Dedifferentiated amniotic fluid mesenchymal stem cell (primary cell): ENCODE results near the gene TPRA1.
"Not testable (repeated sequence)": the region's sequence is repeated elsewhere in the genome, so short reads cannot be mapped to it uniquely, and the experiment has no call there.

ENCODE experiments used
- DNase-seq: peaks from one replicate; pipeline ENCODE4 v3.0.0-alpha.2; 2016; ENCODE audit errors: extremely low spot score

TPRA1 gene

DNA sequence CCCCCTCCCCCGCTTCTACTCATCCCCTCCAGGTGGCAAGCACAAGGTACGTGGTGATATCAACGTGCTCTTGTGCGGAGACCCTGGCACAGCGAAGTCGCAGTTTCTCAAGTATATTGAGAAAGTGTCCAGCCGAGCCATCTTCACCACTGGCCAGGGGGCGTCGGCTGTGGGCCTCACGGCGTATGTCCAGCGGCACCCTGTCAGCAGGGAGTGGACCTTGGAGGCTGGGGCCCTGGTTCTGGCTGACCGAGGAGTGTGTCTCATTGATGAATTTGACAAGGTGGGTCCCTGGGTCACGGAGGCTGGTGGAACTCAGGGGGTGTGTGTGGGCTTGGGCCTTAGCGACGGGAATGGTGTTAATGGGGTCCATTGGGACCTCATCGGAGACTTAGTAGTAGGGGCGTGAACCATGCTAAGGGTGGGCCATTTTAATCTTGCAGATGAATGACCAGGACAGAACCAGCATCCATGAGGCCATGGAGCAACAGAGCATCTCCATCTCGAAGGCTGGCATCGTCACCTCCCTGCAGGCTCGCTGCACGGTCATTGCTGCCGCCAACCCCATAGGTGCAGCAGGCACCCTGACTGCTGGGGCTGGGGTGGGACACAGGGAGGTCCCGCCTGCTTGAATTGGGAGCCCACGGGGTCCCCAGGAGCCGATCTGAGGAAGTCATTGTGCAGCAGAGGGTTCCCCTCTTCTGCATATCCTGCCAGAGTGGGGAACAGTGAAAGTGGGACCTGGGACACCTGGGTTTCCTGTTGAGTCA lies 26.5 kb upstream of the TPRA1 start:
- no peak for DNase-seq

- DNase-seq: no peak
Observed at GRCh38 chr3:127615631-127616305, 25.2 kb upstream of the TPRA1 start.

DNA sequence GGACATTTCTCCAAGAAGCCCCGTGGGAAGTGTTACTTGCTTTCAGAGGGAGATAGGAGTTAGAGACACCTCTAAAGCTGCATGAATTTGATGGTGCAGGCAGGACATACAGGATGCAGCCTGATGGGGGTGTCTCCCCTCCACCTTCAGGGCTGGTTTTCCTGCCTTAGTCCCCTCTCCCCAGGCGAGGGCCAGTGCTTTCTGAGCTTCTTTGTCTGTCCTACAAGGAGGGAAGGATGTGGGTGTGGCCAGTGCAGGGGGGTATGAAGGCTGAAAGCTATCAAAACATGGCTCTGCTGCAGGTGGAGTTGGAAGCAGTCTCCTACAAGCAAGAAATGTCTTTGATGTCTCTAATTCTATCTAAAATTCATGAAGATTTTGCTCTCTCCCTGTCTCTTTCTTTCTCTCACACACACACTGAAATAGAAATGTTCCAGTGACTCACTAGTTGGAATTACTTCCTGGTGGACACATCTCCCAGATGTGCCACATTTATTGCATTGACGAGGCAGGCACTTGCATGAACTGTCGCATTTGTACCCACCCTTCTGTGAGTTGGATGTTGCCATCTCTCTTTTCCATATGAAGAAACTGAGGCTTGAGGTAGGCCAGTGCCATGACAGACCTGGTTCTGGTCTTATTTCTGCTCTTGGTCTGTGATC lies 24.5 kb upstream of the TPRA1 start:
- DNase-seq: no peak

- DNase-seq: no peak
Observed at GRCh38 chr3:127613406-127613805, 22.9 kb upstream of the TPRA1 start.

- DNase-seq: no peak
Observed at GRCh38 chr3:127612966-127613365, 22.4 kb upstream of the TPRA1 start.

DNA sequence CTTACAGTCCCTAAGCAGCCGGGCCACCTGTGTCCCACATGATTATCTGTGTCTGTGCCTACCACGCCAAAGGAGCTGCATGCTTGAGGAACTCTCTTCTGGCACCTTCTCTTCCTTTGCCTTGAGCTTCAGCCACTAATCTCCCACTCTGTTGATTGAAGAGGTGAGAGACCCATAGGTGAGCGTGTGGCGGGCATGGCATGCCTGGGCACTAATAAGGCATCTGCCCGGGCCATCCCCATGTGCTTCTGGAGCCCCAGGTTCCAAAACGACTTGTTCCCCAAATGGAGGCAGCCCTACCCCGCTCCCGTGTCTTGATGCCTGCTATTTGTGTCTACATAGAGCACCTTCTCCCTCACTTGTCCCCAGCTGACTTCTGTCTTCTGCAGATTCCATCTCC lies 20.7 kb upstream of the TPRA1 start:
- no peak for DNase-seq

DNA sequence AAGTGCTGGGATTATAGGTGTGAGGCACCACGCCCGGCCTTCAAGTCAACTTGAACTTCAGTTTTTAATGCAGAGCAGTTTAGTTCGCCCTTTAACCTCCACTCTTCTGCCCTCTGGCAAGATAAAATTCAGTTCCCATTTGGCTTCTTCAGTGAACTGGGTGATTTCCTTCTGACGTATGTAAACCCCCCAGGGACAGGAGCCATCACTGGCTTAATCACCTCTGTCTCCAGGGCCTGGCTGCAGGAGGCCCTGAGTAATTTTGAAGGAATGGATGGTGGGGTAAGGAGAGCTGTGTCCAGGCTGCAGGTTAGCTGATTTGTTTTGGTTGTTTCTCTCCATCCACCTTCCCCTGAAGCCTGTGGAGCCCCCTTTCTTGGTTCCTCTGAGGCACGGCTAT lies 19.6 kb upstream of the TPRA1 start:
- no peak for DNase-seq

- DNase-seq: no peak
Observed at GRCh38 chr3:127608362-127608718, 17.8 kb upstream of the TPRA1 start.

GRCh38 chr3:127607675-127608361 lies 17.3 kb upstream of the TPRA1 start:
- no peak for DNase-seq

- DNase-seq: no peak
Observed at GRCh38 chr3:127606981-127607595, 16.6 kb upstream of the TPRA1 start.

DNA sequence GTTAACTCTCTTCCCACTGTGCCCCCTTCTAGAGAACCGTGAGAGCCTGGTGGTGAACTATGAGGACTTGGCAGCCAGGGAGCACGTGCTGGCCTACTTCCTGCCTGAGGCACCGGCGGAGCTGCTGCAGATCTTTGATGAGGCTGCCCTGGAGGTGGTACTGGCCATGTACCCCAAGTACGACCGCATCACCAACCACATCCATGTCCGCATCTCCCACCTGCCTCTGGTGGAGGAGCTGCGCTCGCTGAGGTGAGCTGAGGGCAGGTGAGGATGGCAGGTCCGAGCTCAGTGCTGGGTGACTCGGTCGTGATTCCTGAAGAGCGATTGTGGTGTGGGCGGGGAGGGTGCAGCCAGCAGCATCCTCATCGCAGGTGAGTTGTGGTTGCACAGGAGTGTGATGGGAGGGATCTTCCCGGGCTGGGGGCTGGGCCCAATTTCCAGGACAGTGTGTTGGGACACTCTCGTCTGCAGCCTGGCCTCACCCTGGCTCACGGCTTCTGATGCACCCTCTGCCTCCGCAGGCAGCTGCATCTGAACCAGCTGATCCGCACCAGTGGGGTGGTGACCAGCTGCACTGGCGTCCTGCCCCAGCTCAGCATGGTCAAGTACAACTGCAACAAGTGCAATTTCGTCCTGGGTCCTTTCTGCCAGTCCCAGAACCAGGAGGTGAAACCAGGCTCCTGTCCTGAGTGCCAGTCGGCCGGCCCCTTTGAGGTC lies 15.7 kb upstream of the TPRA1 start:
- DNase-seq: no peak

- DNase-seq: not testable (repeated sequence)
Observed at GRCh38 chr3:127605547-127605946, 15.0 kb upstream of the TPRA1 start.

DNA sequence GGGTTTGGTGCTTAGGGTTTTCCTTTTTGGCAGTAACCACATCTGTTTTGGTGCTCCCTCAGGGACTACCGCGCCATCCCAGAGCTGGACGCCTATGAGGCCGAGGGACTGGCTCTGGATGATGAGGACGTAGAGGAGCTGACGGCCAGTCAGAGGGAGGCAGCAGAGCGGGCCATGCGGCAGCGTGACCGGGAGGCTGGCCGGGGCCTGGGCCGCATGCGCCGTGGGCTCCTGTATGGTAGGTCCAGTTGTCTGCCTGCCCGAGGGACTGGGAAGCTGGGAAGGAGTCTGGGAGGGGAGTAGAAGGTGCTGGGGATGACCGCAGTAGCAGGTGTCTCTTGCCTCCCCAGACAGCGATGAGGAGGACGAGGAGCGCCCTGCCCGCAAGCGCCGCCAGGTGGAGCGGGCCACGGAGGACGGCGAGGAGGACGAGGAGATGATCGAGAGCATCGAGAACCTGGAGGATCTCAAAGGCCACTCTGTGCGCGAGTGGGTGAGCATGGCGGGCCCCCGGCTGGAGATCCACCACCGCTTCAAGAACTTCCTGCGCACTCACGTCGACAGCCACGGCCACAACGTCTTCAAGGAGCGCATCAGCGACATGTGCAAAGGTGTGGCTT lies 14.1 kb upstream of the TPRA1 start:
- DNase-seq: no peak

DNA sequence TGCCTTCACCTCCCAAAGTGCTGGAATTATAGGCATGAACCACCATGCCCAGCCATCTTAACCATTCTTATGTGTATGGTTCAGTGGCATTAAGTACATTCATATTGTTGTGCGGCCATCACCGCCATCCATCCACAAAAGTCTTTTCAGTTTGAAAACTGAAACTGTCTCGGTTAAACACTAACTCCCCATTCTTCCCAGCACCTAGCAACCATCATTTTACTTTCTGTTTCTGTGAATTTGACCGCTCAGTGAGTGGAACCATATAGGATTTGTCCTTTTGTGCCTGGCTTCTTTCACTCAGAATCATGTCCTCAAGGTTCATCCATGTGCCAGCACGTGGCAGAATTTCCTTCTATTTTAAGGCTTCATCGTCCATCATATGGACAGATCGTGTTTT lies 13.5 kb upstream of the TPRA1 start:
- no peak for DNase-seq

DNA sequence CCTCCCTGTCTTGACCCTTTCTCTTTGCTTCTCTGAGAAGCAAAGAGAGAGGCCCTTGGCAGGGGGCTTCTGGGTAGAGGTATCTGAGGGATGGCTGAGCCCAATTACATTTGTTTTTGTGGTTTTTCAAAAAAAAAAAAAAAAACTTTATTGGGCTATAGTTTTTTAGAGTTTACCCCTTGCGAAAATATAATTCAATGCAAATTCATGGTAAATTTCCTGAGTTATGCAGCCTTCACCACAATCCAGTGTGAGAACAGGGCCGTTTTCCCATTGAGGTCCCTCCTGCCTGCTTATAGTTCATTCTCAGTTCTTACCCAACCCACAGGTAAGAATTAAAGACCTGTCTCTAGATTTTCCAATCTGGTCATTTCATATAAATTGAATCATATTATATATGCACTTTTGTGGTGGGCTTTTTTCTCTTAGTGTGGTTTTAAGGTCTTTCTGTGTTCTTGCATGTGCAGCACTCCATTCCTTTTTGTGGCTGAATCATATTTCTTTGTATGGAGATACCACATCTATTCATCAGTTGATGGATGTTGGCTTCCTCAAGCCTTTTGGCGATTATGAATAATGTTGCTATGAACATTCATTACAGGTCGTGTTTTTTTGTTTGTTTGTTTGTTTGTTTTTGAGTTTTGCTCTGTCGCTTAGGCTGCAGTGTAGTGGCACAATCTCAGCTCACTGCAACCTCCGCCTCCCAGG lies 10.4 kb upstream of the TPRA1 start:
- DNase-seq: no peak

GRCh38 chr3:127598841-127599570 lies 8.5 kb upstream of the TPRA1 start:
- DNase-seq: no peak

GRCh38 chr3:127597020-127597771 lies 6.7 kb upstream of the TPRA1 start:
- no peak for DNase-seq

DNA sequence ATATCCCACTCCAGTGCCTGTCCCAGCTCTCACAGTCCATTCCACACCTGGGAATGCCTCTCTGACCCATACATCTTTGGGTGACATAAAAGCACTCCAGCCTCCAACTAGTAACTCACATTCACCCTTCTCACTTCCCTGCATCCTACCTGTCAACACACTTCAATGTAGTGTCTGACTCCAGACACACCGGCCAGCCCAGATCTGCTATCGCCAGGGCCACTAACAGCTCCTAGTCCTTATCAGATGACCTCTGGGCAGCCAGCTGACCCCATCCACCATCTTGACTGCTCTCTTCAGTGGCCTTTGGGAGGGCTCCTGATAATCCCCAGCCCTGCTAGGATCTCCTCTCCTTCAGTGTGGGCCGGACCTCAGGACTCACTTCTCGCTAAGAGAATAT lies 4.8 kb upstream of the TPRA1 start:
- no peak for DNase-seq

DNA sequence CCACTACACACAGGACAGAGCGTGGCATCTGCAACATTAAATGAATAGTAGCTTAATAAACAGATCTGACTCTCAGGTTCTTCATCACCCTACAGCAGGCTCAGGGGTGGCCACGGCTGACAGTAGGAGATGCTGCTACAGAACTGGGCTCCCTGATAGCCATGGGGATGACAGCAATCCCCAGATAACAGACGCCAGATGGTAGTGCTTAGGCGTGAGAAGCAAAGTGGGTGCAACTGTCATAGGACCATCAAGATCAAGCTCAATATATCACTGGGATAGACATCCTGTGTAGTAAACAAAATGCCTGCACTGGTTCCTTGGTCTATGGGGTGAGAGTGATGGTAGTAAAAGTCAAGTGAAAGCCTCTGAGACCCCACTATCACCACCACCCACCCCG lies 2.6 kb upstream of the TPRA1 start:
- no peak for DNase-seq
